Astrocyte (in vitro differentiated cells and primary cell): Measurements from ENCODE around the gene ARHGAP33. TPM values are rescaled to one million over a fixed set of nuclear protein-coding genes. Genes with fewer than 3 reads are reported as not detected.

ENCODE experiments used
- DNase-seq: peaks from one replicate; pipeline ENCODE4 v3.0.0-alpha.2; 2010; ENCODE audit warnings: low read depth
- FAIRE-seq: peaks from 2 replicates; lab custom pipeline; 2011; peaks lifted over from hg19 to GRCh38; lab: Jason Lieb, UNC
- H2AFZ ChIP-seq: 2 replicates; pipeline ENCODE4 v1.6.0; 2012; ENCODE audit warnings: low read depth, low read length, inconsistent platforms
- H3K27ac ChIP-seq: 2 replicates; pipeline ENCODE4 v1.5.1; 2011; ENCODE audit warnings: low read depth, low read length, inconsistent platforms
- H3K27me3 ChIP-seq: 2 replicates; pipeline ENCODE4 v1.6.0; 2011; ENCODE audit warnings: low read length, inconsistent platforms; ENCODE audit not compliant: insufficient read depth
- H3K36me3 ChIP-seq: 2 replicates; pipeline ENCODE4 v1.5.1; 2011; ENCODE audit warnings: low read length, inconsistent platforms; ENCODE audit not compliant: insufficient read depth
- H3K4me1 ChIP-seq: 2 replicates; pipeline ENCODE4 v1.5.1; 2011; ENCODE audit warnings: low read length, inconsistent platforms; ENCODE audit not compliant: insufficient read depth
- H3K4me2 ChIP-seq: 2 replicates; pipeline ENCODE4 v1.6.0; 2012; ENCODE audit warnings: low read length, inconsistent platforms
- H3K4me3 ChIP-seq: 2 replicates; pipeline ENCODE4 v1.5.1; 2011; ENCODE audit warnings: low read depth, mild to moderate bottlenecking, low read length, inconsistent platforms; ENCODE audit not compliant: insufficient read depth
- H3K79me2 ChIP-seq: 2 replicates; pipeline ENCODE4 v1.6.0; 2012; ENCODE audit warnings: mild to moderate bottlenecking, low read length, inconsistent platforms; ENCODE audit not compliant: insufficient read depth
- H3K9ac ChIP-seq: 2 replicates; pipeline ENCODE4 v1.6.0; 2012; ENCODE audit warnings: mild to moderate bottlenecking, low read length, inconsistent platforms
- H3K9me3 ChIP-seq: 2 replicates; pipeline ENCODE4 v1.5.1; 2012; ENCODE audit warnings: low read depth, mild to moderate bottlenecking, low read length, inconsistent platforms; ENCODE audit not compliant: insufficient read depth
- H4K20me1 ChIP-seq: 2 replicates; pipeline ENCODE4 v1.6.0; 2012; ENCODE audit warnings: low read length, inconsistent platforms; ENCODE audit not compliant: insufficient read depth
- H3K27ac Mint-ChIP-seq: one replicate; pipeline ENCODE4 v1.8.0; 2021; ENCODE audit warnings: mild to moderate bottlenecking, mixed read lengths; ENCODE audit not compliant: unreplicated experiment
- H3K27me3 Mint-ChIP-seq: one replicate; pipeline ENCODE4 v1.8.0; 2021; ENCODE audit warnings: low read depth, mixed read lengths; ENCODE audit not compliant: unreplicated experiment
- H3K36me3 Mint-ChIP-seq: one replicate; pipeline ENCODE4 v1.8.0; 2021; ENCODE audit warnings: low read depth, mixed read lengths; ENCODE audit not compliant: unreplicated experiment
- H3K4me1 Mint-ChIP-seq: one replicate; pipeline ENCODE4 v1.8.0; 2021; ENCODE audit warnings: low read depth, mixed read lengths; ENCODE audit not compliant: unreplicated experiment
- H3K4me3 Mint-ChIP-seq: one replicate; pipeline ENCODE4 v1.8.0; 2021; ENCODE audit warnings: mild to moderate bottlenecking, moderate library complexity, mixed read lengths; ENCODE audit not compliant: unreplicated experiment
- H3K9me3 Mint-ChIP-seq: one replicate; pipeline ENCODE4 v1.8.0; 2021; ENCODE audit warnings: mild to moderate bottlenecking, mixed read lengths; ENCODE audit not compliant: unreplicated experiment
- CTCF ChIP-seq: IDR thresholded peaks from 2 replicates; pipeline ENCODE4 v1.5.1; 2011; ENCODE audit warnings: low read depth, mild to moderate bottlenecking, inconsistent platforms, low read length, moderate library complexity; ENCODE audit not compliant: insufficient read depth
- EZH2 ChIP-seq: IDR thresholded peaks from 2 replicates; pipeline ENCODE4 v1.6.1; 2012; ENCODE audit warnings: mild to moderate bottlenecking, low read length, inconsistent platforms; ENCODE audit not compliant: insufficient read depth
- total RNA-seq: library from RNA; stranded (reverse); gene quantifications from 2 replicates; pipeline ENCODE4 v1.2.1, GENCODE V29; 2021

ARHGAP33 gene
- total RNA-seq, 1 donor from 2014 or later = 5.5 TPM

GRCh38 chr19:35777961-35778360, 2.6 kb downstream of the ARHGAP33 start:
- Mint-ChIP-seq H3K9me3 (peaks cover 4% of the 10 kb centered on the region), H3K27ac (no peak overlapping the region)
- no peak for FAIRE-seq

GRCh38 chr19:35779033-35779432, 3.7 kb downstream of the ARHGAP33 start:
- TF ChIP-seq CTCF (no peak), EZH2 (no peak)
- Histone ChIP-seq H3K36me3 (no peaks in the 10 kb centered on the region), H3K27ac (no peak overlapping the region), H3K4me3 (no peak overlapping the region), H4K20me1 (peaks cover 9% of the 10 kb centered on the region), H3K9me3 (no peaks in the 10 kb centered on the region), H3K9ac (no peak overlapping the region), H3K27me3 (no peaks in the 10 kb centered on the region), H3K79me2 (peaks cover 5% of the 10 kb centered on the region), H3K4me1 (peaks cover 13% of the 10 kb centered on the region), H3K4me2 (no peak overlapping the region), H2AFZ (no peak overlapping the region)
- H3K27ac Mint-ChIP-seq = no peak overlapping the region
- FAIRE-seq (no peak), DNase-seq (no peak)
- peaks cover 39% of the 10 kb centered on the region for H3K27me3 Mint-ChIP-seq
- peaks cover 4% of the 10 kb centered on the region for H3K9me3 Mint-ChIP-seq
- H3K4me3 Mint-ChIP-seq = no peak overlapping the region
- H3K36me3 Mint-ChIP-seq = peaks cover 11% of the 10 kb centered on the region
- H3K4me1 Mint-ChIP-seq = peaks cover 11% of the 10 kb centered on the region

More at GRCh38 chr19:35777961-35778360, 2.6 kb downstream of the ARHGAP33 start:
- no peak overlapping the region for H3K4me3 ChIP-seq
- TF ChIP-seq CTCF (no peak), EZH2 (no peak)
- peaks cover 9% of the 10 kb centered on the region for H4K20me1 ChIP-seq
- H3K4me1 Mint-ChIP-seq = peaks cover 7% of the 10 kb centered on the region
- no peaks in the 10 kb centered on the region for H3K27me3 ChIP-seq
- no peak overlapping the region for H3K9ac ChIP-seq
- H2AFZ ChIP-seq = no peak overlapping the region
- no peaks in the 10 kb centered on the region for H3K9me3 ChIP-seq
- no peaks in the 10 kb centered on the region for H3K36me3 ChIP-seq
- H3K4me3 Mint-ChIP-seq = no peak overlapping the region
- no peak overlapping the region for H3K4me2 ChIP-seq
- peaks cover 31% of the 10 kb centered on the region for H3K27me3 Mint-ChIP-seq
- DNase-seq = no peak
- H3K36me3 Mint-ChIP-seq = peaks cover 8% of the 10 kb centered on the region
- no peak overlapping the region for H3K27ac ChIP-seq
- H3K4me1 ChIP-seq = peaks cover 13% of the 10 kb centered on the region
- H3K79me2 ChIP-seq = peaks cover 5% of the 10 kb centered on the region

- Histone ChIP-seq H3K79me2 (peaks cover 5% of the 10 kb centered on the region), H4K20me1 (peaks cover 9% of the 10 kb centered on the region), H3K9ac (no peak overlapping the region), H3K9me3 (no peaks in the 10 kb centered on the region), H3K27me3 (no peaks in the 10 kb centered on the region), H3K27ac (no peak overlapping the region), H3K36me3 (no peaks in the 10 kb centered on the region), H3K4me2 (no peak overlapping the region), H3K4me1 (peaks cover 13% of the 10 kb centered on the region), H2AFZ (no peak overlapping the region), H3K4me3 (no peak overlapping the region)
- Mint-ChIP-seq H3K4me1 (peaks cover 11% of the 10 kb centered on the region), H3K9me3 (peaks cover 4% of the 10 kb centered on the region), H3K4me3 (no peak overlapping the region), H3K27ac (no peak overlapping the region), H3K36me3 (peaks cover 11% of the 10 kb centered on the region), H3K27me3 (peaks cover 33% of the 10 kb centered on the region)
- TF ChIP-seq CTCF = no peak
- TF ChIP-seq EZH2 = no peak
- FAIRE-seq = no peak
- DNase-seq = no peak
Observed at GRCh38 chr19:35780058-35780457, 4.7 kb downstream of the ARHGAP33 start.
